DMS79 (cell line): ENCODE measurements around the gene IGFALS.
"Not testable (repeated sequence)": the region's sequence is repeated elsewhere in the genome, so short reads cannot be mapped to it uniquely, and the experiment has no call there.

Experiments used
- DNase-seq: peaks from one replicate; lab custom pipeline; 2025; lab: John Stamatoyannopoulos, UW

The IGFALS gene

GRCh38 chr16:1818204-1818872 is 24.8 kb upstream of the IGFALS start:
- DNase-seq: no peak

- no peak for DNase-seq
Observed at GRCh38 chr16:1817716-1818115, 24.2 kb upstream of the IGFALS start.

DNA sequence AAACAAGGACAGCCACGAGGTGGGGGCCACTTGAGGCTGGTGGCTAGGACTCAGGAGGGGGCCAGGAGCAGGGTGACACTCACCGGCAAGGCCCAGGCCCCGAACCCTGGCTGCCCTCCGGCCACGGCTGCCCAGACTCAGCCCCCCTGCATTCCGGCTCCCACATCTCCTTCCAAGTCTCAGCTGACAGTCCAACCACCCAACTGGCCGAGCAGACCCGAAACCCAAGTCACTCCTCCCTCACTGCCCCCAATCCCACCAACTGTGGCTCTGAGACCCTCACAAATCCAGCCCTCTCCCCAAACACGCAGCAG is 23.7 kb upstream of the IGFALS start:
- DNase-seq: no peak

DNA sequence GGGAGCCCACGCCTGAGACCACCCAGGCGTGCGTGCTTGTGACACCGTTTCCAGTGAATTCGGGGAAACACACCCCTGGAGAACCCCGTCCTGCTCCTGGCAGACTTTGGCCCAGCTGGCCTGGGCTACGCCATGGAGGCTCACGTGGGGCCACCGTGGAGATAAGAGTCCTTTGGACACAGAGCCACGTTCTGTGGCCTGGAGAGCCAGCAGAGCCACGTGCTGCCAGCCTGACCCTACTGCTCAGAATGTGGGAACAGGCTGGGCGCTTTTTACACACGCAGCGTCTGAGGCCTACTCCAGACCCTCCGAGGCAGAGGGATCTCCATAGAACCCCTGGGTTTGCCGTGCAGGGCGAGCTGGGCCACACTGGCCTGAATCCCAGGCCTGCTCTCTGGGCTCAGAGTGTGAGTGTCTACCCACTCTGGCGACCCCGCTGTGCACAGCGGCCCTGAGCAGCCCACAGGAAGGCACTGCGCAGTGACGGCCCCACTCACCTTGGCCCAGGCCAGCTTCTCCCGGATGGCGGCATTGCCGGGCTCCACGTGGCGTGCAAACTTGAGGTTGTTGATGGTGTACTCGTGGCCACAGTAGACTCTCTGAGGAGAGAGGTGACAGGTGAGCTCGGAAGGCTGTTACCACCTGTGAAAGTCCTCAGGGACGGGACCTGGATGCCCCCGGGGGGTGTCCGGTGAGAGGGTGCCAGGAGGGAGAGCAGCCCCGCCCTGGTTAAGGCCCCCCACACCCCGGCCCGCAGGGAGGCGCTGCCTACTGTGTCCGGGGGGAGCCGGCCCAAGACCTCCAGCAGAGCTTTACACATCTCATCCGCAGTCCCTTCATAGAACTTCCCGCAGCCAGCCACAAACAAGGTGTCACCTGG is 23.1 kb upstream of the IGFALS start:
- no peak for DNase-seq

DNA sequence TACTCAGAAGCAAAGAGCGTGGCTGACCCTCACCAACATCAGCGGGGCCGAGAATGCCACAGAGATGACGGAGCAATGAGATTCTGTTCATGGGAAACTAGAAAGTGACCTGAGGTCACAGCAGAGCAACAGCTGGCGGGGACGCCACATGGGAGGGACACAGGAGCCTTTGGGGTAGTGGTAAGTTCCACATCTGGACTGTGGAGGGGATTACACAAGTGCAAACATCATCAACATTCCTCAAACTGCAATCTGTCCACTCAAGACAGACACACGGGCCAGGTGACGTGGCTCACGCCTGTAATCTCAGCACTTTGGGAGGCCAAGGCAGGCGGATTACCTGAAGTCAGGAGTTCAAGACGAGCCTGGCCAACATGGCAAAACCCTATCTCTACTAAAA is 22.0 kb upstream of the IGFALS start:
- DNase-seq: no peak

- no peak for DNase-seq
Observed at GRCh38 chr16:1812732-1813163, 19.2 kb upstream of the IGFALS start.

DNA sequence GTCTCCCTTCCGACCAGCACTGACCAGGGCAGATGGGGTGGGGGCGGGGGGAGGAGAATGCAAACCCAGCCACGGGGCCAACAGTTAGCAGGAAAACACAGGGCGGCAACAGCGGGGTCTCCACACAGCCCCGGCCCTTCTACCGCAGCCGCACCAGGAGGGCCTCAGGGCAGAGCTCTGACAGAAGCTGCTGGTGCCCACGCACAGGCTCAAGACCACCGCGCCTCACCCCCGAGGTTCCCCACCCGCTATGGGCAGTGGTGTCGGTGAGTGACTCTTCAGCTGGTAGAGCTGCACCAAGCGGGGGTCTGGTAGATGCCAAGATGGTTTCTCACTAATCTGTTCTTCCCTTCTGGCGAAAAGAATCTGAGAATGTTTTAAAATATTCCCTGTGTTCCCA is 17.0 kb upstream of the IGFALS start:
- no peak for DNase-seq

- no peak for DNase-seq
Observed at GRCh38 chr16:1810106-1810505, 16.6 kb upstream of the IGFALS start.

- DNase-seq: no peak
Observed at GRCh38 chr16:1809281-1809801, 15.8 kb upstream of the IGFALS start.

DNA sequence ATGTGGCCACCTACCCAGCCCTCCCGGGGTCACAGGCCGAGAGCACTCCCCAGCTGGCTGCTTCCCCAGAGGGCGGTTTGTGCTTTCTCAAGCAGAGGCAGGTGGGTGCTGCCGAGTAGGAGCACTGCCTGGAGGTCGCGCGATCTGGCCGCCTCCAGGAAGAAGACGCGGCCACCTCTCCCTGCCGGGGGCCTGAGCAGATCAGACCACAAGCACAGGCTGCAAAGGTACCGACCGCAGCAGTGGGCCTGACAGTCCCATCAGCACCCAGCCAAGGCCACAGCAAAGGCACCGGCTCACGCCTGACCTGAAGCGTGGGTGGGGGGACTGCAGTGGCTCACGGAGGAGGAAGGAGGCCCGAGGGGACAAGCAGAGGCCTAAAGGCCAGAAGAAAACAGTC is 15.2 kb upstream of the IGFALS start:
- DNase-seq: no peak

DNA sequence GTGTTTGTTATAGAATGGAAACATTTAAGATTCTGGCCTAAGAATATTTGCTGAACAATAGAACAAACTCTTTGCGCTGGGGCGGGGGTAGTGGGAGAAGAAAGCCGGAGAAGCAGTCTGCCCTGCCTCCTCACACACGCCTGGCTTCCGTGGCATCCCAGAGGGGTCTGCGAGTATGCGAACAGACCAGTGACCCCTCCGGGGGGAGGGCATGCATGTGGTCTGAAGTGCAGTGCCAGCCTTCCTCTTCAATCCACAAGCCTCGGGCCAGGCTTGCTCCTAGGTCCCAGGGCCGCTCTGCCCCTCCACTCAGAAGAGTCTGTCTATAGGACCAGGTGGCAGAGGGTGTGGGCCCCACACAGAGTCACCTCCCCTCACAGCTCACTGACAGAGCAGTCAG is 14.1 kb upstream of the IGFALS start:
- no peak for DNase-seq

DNA sequence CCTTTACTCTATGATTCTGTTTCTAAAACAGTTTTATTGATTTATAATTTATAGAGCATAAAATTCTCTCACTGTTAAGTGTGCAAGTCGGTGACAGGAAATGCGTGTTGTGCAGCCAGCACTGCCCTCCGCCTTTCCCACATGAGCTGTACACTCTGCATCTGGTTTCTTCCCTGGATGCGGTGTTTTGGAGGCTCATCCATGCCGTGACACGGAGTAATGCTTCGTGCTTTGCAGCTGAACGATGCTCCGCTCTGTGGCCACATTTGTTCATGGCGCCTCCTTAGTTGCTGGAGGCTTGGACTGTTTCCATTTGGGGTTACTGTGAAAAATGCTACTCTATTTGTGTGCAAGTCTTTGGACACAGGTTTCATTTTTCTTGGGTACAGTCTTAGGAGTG is 7.2 kb upstream of the IGFALS start:
- DNase-seq: no peak

DNA sequence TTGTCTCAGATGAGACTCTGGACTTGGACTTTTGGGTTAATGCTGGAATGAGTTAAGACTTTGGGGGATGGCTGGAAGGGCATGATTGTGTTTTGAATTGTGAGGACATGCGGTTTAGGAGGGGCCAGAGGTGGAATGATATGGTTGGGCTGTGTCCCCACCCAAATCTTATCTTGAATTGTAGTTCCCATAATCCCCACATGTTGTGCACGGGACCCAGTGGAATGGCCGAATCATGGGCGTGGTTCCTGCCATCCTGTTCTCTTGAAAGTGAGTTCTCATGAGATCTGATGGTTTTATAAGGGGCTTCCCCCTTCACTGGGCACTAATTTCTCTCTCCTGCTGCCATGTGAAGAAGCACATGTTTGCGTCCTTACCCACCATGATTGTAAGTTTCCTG is 5.8 kb upstream of the IGFALS start:
- not testable (repeated sequence) for DNase-seq

DNA sequence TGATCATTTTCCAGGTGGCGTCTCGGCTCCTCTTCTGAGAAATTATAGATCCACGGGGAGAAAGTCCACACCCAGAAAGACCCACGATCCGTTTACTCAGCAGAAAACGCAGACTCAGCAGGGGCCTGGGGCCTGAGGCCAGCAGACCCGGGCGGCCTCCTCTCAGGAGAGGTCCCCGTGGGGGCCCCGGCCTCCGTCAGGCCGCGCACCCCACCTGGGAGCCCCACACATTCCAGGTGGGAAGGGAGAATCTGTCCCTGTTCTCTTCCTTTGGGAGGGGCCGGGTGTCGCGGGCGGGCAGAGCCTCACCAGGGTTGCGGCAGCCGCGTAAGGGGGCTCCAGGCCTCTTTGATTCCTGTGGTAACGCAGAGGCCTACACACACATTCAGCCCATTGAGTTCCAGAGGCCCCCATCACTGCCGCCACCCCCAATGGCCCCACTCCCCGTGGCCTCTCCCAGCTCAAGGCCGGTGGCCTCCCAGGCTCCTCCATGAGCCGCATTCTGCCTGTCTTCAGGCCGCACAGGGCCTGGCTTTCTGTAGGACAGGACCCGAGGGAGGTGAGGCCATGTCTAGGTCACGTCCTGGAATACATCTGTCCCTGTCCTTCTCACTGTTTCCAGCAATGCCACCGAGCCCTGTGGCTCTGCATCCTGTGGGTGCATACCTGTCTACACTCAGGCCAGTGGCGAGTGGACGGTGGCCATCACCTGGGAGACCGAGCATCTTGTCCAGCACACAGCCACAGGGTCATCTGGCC is 1.6 kb upstream of the IGFALS start:
- no peak for DNase-seq

- peak; percentile 38 for DNase-seq
Observed at GRCh38 chr16:1794221-1794871, 841 bp upstream of the IGFALS start.

GRCh38 chr16:1792836-1793577 is 498 bp downstream of the IGFALS start:
- no peak for DNase-seq

- no peak for DNase-seq
Observed at GRCh38 chr16:1791943-1792812, 1.3 kb downstream of the IGFALS start.

GRCh38 chr16:1791256-1791942 is 2.1 kb downstream of the IGFALS start:
- no peak for DNase-seq

- DNase-seq: no peak
Observed at GRCh38 chr16:1790611-1791255, 2.8 kb downstream of the IGFALS start.
